OCI-LY3 (cell line): ENCODE results near the gene GEMIN8.

ENCODE experiments used
- CTCF ChIP-seq: fragments of 200-600, 300-600 bp; sonication (generic); IDR thresholded peaks from 2 replicates; pipeline ENCODE4 v1.5.1; 2014; ENCODE audit warnings: antibody characterized with exemption, low read length, low read depth
- EZH2phosphoT487 ChIP-seq: fragments of 200-600 bp; shearing (Covaris generic); IDR thresholded peaks from 2 replicates; pipeline ENCODE4 v1.6.1; 2018; ENCODE audit warnings: antibody characterized with exemption, mixed run types, low read depth

- no peak for TF ChIP-seq CTCF
- TF ChIP-seq EZH2phosphoT487 = no peak
Measured at GRCh38 chrX:13968198-13968597, 61.5 kb downstream of the GEMIN8 start.
